ENCODE results near the gene CLSTN1.
A peak's percentile ranks its signal among the peaks of the same experiment; 100 is the strongest.

The CLSTN1 gene

DNA sequence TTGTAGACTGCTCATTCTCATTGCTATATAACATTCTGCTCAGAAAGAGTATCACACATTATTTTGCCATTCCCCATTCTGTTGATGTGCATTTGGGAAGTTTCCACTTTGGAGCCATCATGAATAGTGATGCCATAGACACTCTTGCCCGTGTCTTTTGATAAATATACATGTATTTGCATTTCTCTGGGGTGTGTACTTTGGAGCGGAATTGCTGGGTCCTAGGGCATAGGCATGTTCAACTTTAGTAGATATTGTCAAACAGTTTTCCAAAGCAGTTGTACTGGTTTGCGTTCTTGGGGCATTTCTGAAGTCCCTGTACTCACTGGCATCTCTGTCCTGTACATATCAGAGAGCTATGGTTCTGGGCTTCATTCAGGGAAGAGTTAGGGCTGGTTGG is 120.1 kb downstream of the CLSTN1 start:
- H3K36me3 ChIP-seq (ENCODE audit: control insufficient read depth in 1 of 2, insufficient read depth in 2 of 2, low read length in 2 of 2), result no peaks in the 10 kb centered on the region
- no peak overlapping the region for H3K4ac ChIP-seq (ENCODE audit: low read depth, low read length)
- H4K12ac ChIP-seq (ENCODE audit: low read depth, low read length), result no peak overlapping the region
- H3K4me1 ChIP-seq (ENCODE audit: control insufficient read depth in 1 of 2, insufficient read depth in 2 of 2, low read length in 2 of 2), result peaks cover 11 to 12% of the 10 kb centered on the region in 2 experiments
- no peak overlapping the region for H3K27ac ChIP-seq (ENCODE audit: low read depth, low read length)
- no peak overlapping the region for H4K8ac ChIP-seq (ENCODE audit: low read depth, low read length)
- H3K4me3 ChIP-seq (ENCODE audit: low read depth, low read length), result no peak overlapping the region
- H3K4me2 ChIP-seq (ENCODE audit: low read length), result no peak overlapping the region
- no peak overlapping the region for H2BK12ac ChIP-seq (ENCODE audit: low read length)
- H3K23ac ChIP-seq (ENCODE audit: low read length), result no peak overlapping the region
- H3K14ac ChIP-seq (ENCODE audit: low read length), result no peak overlapping the region
- H3K18ac ChIP-seq (ENCODE audit: low read length), result no peak overlapping the region
- H3K79me1 ChIP-seq (ENCODE audit: low read length), result peaks cover 2% of the 10 kb centered on the region
- no peak overlapping the region for H3K9ac ChIP-seq (ENCODE audit: low read length)
- no peak overlapping the region for H2BK120ac ChIP-seq (ENCODE audit: insufficient read depth, low read length, poor library complexity)
- H2BK5ac ChIP-seq (ENCODE audit: low read depth, low read length, poor library complexity), result no peak overlapping the region
- no CpG with 5 or more reads among the region's 3 CpGs for WGBS (ENCODE audit: extremely low coverage, insufficient coverage, insufficient read length)
- no peak overlapping the region for H2AK5ac ChIP-seq (ENCODE audit: low read length)
- H3K79me2 ChIP-seq (ENCODE audit: control insufficient read depth, insufficient read depth, low read length, poor library complexity), result no peaks in the 10 kb centered on the region
- H3K9me3 ChIP-seq (ENCODE audit: insufficient read depth, low read depth, low read length), result no peaks in the 10 kb centered on the region
- H2AFZ ChIP-seq (ENCODE audit: insufficient read depth, low read length, poor library complexity), result no peak overlapping the region
- H3K27me3 ChIP-seq (ENCODE audit: insufficient read depth, low read length), result no peaks in the 10 kb centered on the region
- H4K91ac ChIP-seq (ENCODE audit: low read depth, low read length), result no peak overlapping the region
- DNase-seq, result no peak

- no peaks in the 10 kb centered on the region for H3K27me3 ChIP-seq (ENCODE audit: insufficient read depth, low read length)
- H3K79me1 ChIP-seq (ENCODE audit: low read length), result peaks cover 2% of the 10 kb centered on the region
- H2AFZ ChIP-seq (ENCODE audit: insufficient read depth, low read length, poor library complexity), result no peak overlapping the region
- H3K4me2 ChIP-seq (ENCODE audit: low read length), result no peak overlapping the region
- no peaks in the 10 kb centered on the region for H3K36me3 ChIP-seq (ENCODE audit: control insufficient read depth in 1 of 2, insufficient read depth in 2 of 2, low read length in 2 of 2)
- no peak overlapping the region for H3K4me3 ChIP-seq (ENCODE audit: low read depth, low read length)
- no peaks in the 10 kb centered on the region for H3K9me3 ChIP-seq (ENCODE audit: insufficient read depth, low read depth, low read length)
- H3K23ac ChIP-seq (ENCODE audit: low read length), result no peak overlapping the region
- no peak overlapping the region for H4K91ac ChIP-seq (ENCODE audit: low read depth, low read length)
- no peak overlapping the region for H2BK5ac ChIP-seq (ENCODE audit: low read depth, low read length, poor library complexity)
- H2AK5ac ChIP-seq (ENCODE audit: low read length), result no peak overlapping the region
- H4K8ac ChIP-seq (ENCODE audit: low read depth, low read length), result no peak overlapping the region
- no peak for DNase-seq
- H3K14ac ChIP-seq (ENCODE audit: low read length), result no peak overlapping the region
- H3K18ac ChIP-seq (ENCODE audit: low read length), result no peak overlapping the region
- H2BK120ac ChIP-seq (ENCODE audit: insufficient read depth, low read length, poor library complexity), result no peak overlapping the region
- H2BK12ac ChIP-seq (ENCODE audit: low read length), result no peak overlapping the region
- WGBS (ENCODE audit: extremely low coverage, insufficient coverage, insufficient read length), result no CpG with 5 or more reads among the region's 5 CpGs
- H3K9ac ChIP-seq (ENCODE audit: low read length), result no peak overlapping the region
- no peak overlapping the region for H3K27ac ChIP-seq (ENCODE audit: low read depth, low read length)
- H4K12ac ChIP-seq (ENCODE audit: low read depth, low read length), result no peak overlapping the region
- H3K4me1 ChIP-seq (ENCODE audit: control insufficient read depth in 1 of 2, insufficient read depth in 2 of 2, low read length in 2 of 2), result peaks cover 11 to 12% of the 10 kb centered on the region in 2 experiments
- no peak overlapping the region for H3K4ac ChIP-seq (ENCODE audit: low read depth, low read length)
- no peaks in the 10 kb centered on the region for H3K79me2 ChIP-seq (ENCODE audit: control insufficient read depth, insufficient read depth, low read length, poor library complexity)
Measured at GRCh38 chr1:9703165-9703509, 120.6 kb downstream of the CLSTN1 start.

GRCh38 chr1:9701665-9702064 is 122.1 kb downstream of the CLSTN1 start:
- Histone ChIP-seq H3K9me3 (ENCODE audit: insufficient read depth, low read depth, low read length) (no peaks in the 10 kb centered on the region), H2AK5ac (ENCODE audit: low read length) (no peak overlapping the region), H3K18ac (ENCODE audit: low read length) (no peak overlapping the region), H3K23ac (ENCODE audit: low read length) (no peak overlapping the region), H4K12ac (ENCODE audit: low read depth, low read length) (no peak overlapping the region), H2BK5ac (ENCODE audit: low read depth, low read length, poor library complexity) (no peak overlapping the region), H3K4ac (ENCODE audit: low read depth, low read length) (no peak overlapping the region), H2BK12ac (ENCODE audit: low read length) (no peak overlapping the region), H3K14ac (ENCODE audit: low read length) (no peak overlapping the region), H3K27me3 (ENCODE audit: insufficient read depth, low read length) (no peaks in the 10 kb centered on the region), H4K8ac (ENCODE audit: low read depth, low read length) (no peak overlapping the region), H3K4me3 (ENCODE audit: low read depth, low read length) (no peak overlapping the region), H3K9ac (ENCODE audit: low read length) (no peak overlapping the region), H3K79me2 (ENCODE audit: control insufficient read depth, insufficient read depth, low read length, poor library complexity) (no peaks in the 10 kb centered on the region), H3K4me2 (ENCODE audit: low read length) (no peak overlapping the region), H3K36me3 (ENCODE audit: control insufficient read depth in 1 of 2, insufficient read depth in 2 of 2, low read length in 2 of 2) (no peaks in the 10 kb centered on the region), H4K91ac (ENCODE audit: low read depth, low read length) (no peak overlapping the region), H3K79me1 (ENCODE audit: low read length) (peaks cover 2% of the 10 kb centered on the region), H2AFZ (ENCODE audit: insufficient read depth, low read length, poor library complexity) (no peak overlapping the region), H3K27ac (ENCODE audit: low read depth, low read length) (no peak overlapping the region), H3K4me1 (ENCODE audit: control insufficient read depth in 1 of 2, insufficient read depth in 2 of 2, low read length in 2 of 2) (peaks cover 11 to 12% of the 10 kb centered on the region in 2 experiments), H2BK120ac (ENCODE audit: insufficient read depth, low read length, poor library complexity) (no peak overlapping the region)
- no CpG with 5 or more reads among the region's 4 CpGs for WGBS (ENCODE audit: extremely low coverage, insufficient coverage, insufficient read length)
- DNase-seq, result peak; percentile 33 to 39

GRCh38 chr1:9700340-9700739 is 123.4 kb downstream of the CLSTN1 start:
- Histone ChIP-seq H2AFZ (ENCODE audit: insufficient read depth, low read length, poor library complexity) (no peak overlapping the region), H2BK120ac (ENCODE audit: insufficient read depth, low read length, poor library complexity) (no peak overlapping the region), H3K4me1 (ENCODE audit: control insufficient read depth in 1 of 2, insufficient read depth in 2 of 2, low read length in 2 of 2) (peaks cover 11 to 12% of the 10 kb centered on the region in 2 experiments), H4K8ac (ENCODE audit: low read depth, low read length) (no peak overlapping the region), H3K9ac (ENCODE audit: low read length) (no peak overlapping the region), H3K4me3 (ENCODE audit: low read depth, low read length) (no peak overlapping the region), H2BK5ac (ENCODE audit: low read depth, low read length, poor library complexity) (no peak overlapping the region), H2BK12ac (ENCODE audit: low read length) (no peak overlapping the region), H3K23ac (ENCODE audit: low read length) (no peak overlapping the region), H3K4ac (ENCODE audit: low read depth, low read length) (no peak overlapping the region), H4K12ac (ENCODE audit: low read depth, low read length) (no peak overlapping the region), H3K79me2 (ENCODE audit: control insufficient read depth, insufficient read depth, low read length, poor library complexity) (no peaks in the 10 kb centered on the region), H3K79me1 (ENCODE audit: low read length) (peaks cover 2% of the 10 kb centered on the region), H2AK5ac (ENCODE audit: low read length) (no peak overlapping the region), H3K27me3 (ENCODE audit: insufficient read depth, low read length) (no peaks in the 10 kb centered on the region), H3K27ac (ENCODE audit: low read depth, low read length) (no peak overlapping the region), H3K9me3 (ENCODE audit: insufficient read depth, low read depth, low read length) (no peaks in the 10 kb centered on the region), H3K18ac (ENCODE audit: low read length) (peak overlapping the region; percentile 47), H3K4me2 (ENCODE audit: low read length) (no peak overlapping the region), H3K36me3 (ENCODE audit: control insufficient read depth in 1 of 2, insufficient read depth in 2 of 2, low read length in 2 of 2) (no peaks in the 10 kb centered on the region), H4K91ac (ENCODE audit: low read depth, low read length) (peak overlapping the region; percentile 54), H3K14ac (ENCODE audit: low read length) (no peak overlapping the region)
- peak; percentile 91 to 93 for DNase-seq
- WGBS (ENCODE audit: extremely low coverage, insufficient coverage, insufficient read length), result no CpG with 5 or more reads among the region's 12 CpGs

Data from trophoblast cell (in vitro differentiated cells and primary cell).